ENCODE measurements around the gene GFM2. TPM values are rescaled to one million over a fixed set of nuclear protein-coding genes. Genes with fewer than 3 reads are reported as not detected.

The GFM2 gene
- total and polyA plus RNA-seq, 10 donors = 15.4 to 34.2 (median 20.8) TPM

GRCh38 chr5:74722271-74722670, 44.6 kb downstream of the GFM2 start:
- WGBS, 5 donors = 63 to 78% (median 64%) methylated on average over 1 of the region's 1 CpG
- no peak overlapping the region for H3K27ac ChIP-seq

GRCh38 chr5:74717596-74717995, 49.3 kb downstream of the GFM2 start:
- Histone ChIP-seq H3K4me1 (no peaks in the 10 kb centered on the region), H3K27ac (no peak overlapping the region), H3K4me3 (no peak overlapping the region), H3K27me3 (replicated peaks in 1 of 7) (no peaks in the 10 kb centered on the region), H3K9me3 (no peaks in the 10 kb centered on the region), H3K36me3 (peaks cover 3 to 100% (median 65%) of the 10 kb centered on the region in 6 donors)
- intact Hi-C loops (cut with DNase I; ENCODE audit: low total_unique reads) = no loop called here
- 49 to 59% (median 53%) methylated on average over 1 of the region's 1 CpG for WGBS, 5 donors
- no peak for TF ChIP-seq POLR2A (IDR thresholded peaks at IDR 0.05)
- TF ChIP-seq CTCF (IDR thresholded peaks at IDR 0.05 in 8 of 11, conservative IDR thresholded peaks at IDR 0.05 in 3 of 11) = no peak
- TF ChIP-seq POLR2AphosphoS5 (IDR thresholded peaks at IDR 0.05) = no peak
- DNase-seq = no peak

More at GRCh38 chr5:74722271-74722670, 44.6 kb downstream of the GFM2 start:
- Histone ChIP-seq H3K4me1 (no peaks in the 10 kb centered on the region), H3K36me3 (peaks cover 3 to 100% (median 74%) of the 10 kb centered on the region in 6 donors), H3K27me3 (replicated peaks in 1 of 7) (no peaks in the 10 kb centered on the region), H3K4me3 (no peak overlapping the region), H3K9me3 (no peaks in the 10 kb centered on the region)
- intact Hi-C loops (cut with DNase I; ENCODE audit: low total_unique reads) = no loop called here
- DNase-seq = no peak
- TF ChIP-seq POLR2A (IDR thresholded peaks at IDR 0.05) (no peak), POLR2AphosphoS5 (IDR thresholded peaks at IDR 0.05) (no peak), CTCF (IDR thresholded peaks at IDR 0.05 in 8 of 11, conservative IDR thresholded peaks at IDR 0.05 in 3 of 11) (no peak)

DNA sequence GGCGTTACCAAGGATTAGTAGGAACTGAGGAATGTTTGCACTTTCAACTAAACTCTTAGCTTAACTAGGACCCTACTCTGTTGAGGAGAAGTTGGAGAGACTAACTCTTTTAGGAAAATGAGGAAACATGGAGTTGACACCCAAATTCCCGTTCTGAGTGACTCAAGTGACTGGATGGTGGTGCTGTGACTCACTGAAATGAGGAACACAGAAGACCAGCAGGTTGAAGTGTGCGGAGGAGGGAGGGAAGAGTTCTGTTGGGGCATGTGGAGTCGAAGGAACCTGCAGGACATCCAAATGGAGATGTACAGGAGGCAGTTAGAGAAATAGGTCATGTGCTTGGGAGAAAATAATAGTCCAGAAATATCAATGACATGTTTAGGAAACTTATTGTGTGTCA, 73.7 kb downstream of the GFM2 start:
- no peak for DNase-seq
- TF ChIP-seq POLR2AphosphoS5 (IDR thresholded peaks at IDR 0.05) (no peak), POLR2A (IDR thresholded peaks at IDR 0.05) (no peak), CTCF (IDR thresholded peaks at IDR 0.05 in 8 of 11, conservative IDR thresholded peaks at IDR 0.05 in 3 of 11) (no peak)
- 85 to 94% (median 88%) methylated on average over 4 of the region's 4 CpGs for WGBS, 5 donors
- Histone ChIP-seq H3K27ac (no peak overlapping the region), H3K36me3 (peaks cover 0 to 96% (median 53%) of the 10 kb centered on the region in 6 donors), H3K4me3 (no peak overlapping the region), H3K27me3 (replicated peaks in 1 of 7) (no peaks in the 10 kb centered on the region), H3K4me1 (peaks cover 0 to 4% (median 0%) of the 10 kb centered on the region in 6 donors), H3K9me3 (no peaks in the 10 kb centered on the region)
- intact Hi-C loops (cut with DNase I; ENCODE audit: low total_unique reads) = no loop called here

GRCh38 chr5:74686962-74687751, 79.8 kb downstream of the GFM2 start:
- Histone ChIP-seq H3K36me3 (peaks cover 0 to 35% (median 18%) of the 10 kb centered on the region in 6 donors), H3K27ac (peak overlapping the region in 1 of 8 donors; percentile 92), H3K27me3 (replicated peaks in 1 of 7) (no peaks in the 10 kb centered on the region), H3K4me1 (peaks cover 4 to 34% (median 26%) of the 10 kb centered on the region in 6 donors), H3K4me3 (peak overlapping the region in 1 of 8 donors; percentile 93), H3K9me3 (no peaks in the 10 kb centered on the region)
- TF ChIP-seq CTCF (IDR thresholded peaks at IDR 0.05 in 8 of 11, conservative IDR thresholded peaks at IDR 0.05 in 3 of 11) (no peak), POLR2AphosphoS5 (IDR thresholded peaks at IDR 0.05) (no peak), POLR2A (IDR thresholded peaks at IDR 0.05) (no peak)
- 87 to 94% (median 91%) methylated on average over 5 of the region's 5 CpGs for WGBS, 5 donors
- intact Hi-C loops (cut with DNase I; ENCODE audit: low total_unique reads) = no loop called here
- DNase-seq = no peak

Data from spleen (tissue), 11 donors.